Germinal center (tissue), 1 donor: ENCODE data around the gene ARRDC1.
A peak's percentile ranks its signal among the peaks of the same experiment; 100 is the strongest.
"Not testable (repeated sequence)": the region's sequence is repeated elsewhere in the genome, so short reads cannot be mapped to it uniquely, and the experiment has no call there.

Experiments
- DNase-seq: peaks from one replicate; pipeline ENCODE4 v3.0.0; 2012; ENCODE audit warnings: mixed read lengths, low spot score

The ARRDC1 gene

DNA sequence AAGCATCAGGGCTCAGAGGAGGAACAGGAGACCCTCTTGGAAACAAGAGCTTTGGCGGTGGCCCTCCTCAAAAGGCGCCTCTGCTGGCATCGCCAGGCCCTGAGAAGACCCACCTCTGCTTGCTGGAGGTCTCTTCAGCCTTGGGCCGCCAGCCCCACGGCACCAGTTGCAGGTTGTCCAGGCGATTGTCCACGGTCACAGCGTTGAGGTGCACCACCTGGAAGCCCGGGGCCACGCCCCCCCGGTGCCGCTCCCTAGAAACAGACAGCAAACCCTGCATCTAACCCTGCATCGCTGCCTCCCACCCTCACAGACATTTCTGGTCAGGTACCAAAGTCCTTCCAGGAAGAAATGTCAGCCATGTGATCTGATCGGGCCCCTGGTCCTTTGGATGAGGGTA is 18.6 kb upstream of the ARRDC1 start:
- no peak for DNase-seq

- DNase-seq = no peak
Observed at GRCh38 chr9:137588311-137588710, 17.2 kb upstream of the ARRDC1 start.

DNA sequence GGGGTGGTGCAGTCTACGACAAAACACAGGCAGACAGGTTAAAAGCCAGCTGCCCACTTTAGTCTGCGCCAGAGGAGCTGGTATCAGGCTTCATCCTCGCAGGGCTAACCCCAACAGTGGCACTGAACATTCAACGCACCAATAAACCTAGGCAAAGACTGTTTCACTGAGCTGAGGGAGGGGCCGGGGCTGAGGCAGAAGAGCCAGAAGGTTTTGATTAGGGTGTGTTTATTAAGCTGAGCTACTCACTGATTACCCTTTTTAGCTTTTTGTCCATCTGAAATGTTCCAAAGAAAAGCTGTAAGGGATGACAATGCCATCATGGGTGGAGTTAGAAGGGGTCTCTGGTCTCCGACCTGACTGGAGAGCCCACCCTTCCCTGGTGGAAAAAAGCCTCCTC is 16.6 kb upstream of the ARRDC1 start:
- DNase-seq = no peak

DNA sequence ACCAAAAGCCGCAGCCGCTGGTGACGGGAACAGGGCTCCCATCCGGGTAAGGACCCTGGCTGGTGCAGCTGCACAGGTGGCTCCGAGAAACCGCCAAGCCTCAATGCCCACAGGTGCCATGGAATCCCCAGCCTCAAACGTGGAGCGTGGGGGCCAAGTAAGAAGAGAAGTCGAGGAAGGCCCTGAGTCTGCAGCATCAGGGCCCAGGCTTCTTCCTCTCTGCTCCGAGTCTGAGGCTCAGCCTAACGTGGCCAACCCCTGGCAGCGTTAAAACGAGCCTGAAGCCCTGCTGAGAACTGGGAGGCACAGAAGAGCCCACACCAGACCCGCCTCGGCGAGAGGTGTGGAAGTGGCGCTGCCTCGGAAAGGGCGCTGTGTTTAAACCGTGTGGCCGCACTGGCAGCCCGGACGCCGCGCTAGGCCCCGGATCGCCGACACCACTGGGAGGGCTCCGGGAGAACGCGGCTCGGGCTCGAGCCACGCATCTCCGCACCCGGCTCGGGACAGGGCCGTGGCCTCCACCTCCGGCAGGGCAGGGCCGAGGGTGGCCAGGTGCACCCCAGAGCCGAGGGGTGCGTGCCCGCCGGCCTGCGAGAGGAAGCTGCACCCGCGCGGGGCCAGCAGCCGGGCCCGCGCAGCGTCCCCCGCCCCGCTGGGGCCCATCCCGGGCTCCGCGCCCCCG is 15.9 kb upstream of the ARRDC1 start:
- DNase-seq = no peak

GRCh38 chr9:137590123-137590468 is 15.4 kb upstream of the ARRDC1 start:
- no peak for DNase-seq

DNA sequence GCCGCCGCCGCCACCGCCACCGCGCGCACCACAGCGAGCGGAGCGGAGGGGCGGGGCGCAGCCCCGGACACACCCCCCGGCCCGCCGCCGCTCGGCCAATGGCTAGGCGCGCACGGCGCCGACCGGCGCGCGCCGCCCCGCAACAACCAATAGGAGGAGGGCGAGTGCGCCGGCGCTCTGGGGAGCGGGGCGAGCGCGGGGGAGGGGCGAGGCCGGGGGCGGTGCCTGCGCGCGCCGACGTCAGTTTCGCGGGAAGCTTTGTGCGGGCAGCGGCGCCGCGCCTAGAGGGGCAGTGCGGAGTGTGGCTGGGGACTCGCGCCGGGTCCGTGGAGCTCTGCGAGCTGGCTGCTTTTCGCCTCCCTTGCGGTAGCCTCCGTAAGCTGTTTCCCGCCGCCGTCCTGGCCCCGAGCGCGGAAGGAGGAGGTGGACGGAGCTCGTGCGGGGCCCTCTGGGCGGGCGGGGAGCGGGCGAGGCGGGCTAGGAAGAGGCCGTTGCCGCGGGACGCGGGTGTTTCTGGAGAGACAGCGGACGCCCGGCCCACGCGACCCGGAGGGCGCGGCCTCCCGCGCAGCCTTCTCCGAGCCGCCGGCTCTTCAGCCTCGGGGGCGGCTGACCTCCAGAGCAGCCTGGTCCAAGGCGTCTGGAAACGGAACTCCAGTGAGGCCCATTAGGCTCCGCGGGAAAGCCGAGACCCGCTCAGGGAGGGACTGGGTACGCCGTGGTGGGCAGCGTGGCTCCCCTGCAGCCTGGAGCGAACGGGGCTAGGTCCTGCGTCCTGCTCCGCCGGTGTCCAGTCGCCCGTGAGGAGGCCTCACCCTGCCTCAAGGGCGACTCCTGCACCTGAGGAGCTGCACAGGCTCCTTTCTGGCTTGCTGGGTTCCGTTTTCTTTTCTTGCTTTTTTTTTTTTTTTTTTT is 14.8 kb upstream of the ARRDC1 start, which contains the start of gene ZMYND19:
Gene ZMYND19, minus strand, starts transcription at position 44 of the 915 bp plus-strand sequence. CDS start 249 bp downstream, outside the sequence.
- DNase-seq = peak; percentile 100

GRCh38 chr9:137592767-137593166 is 12.7 kb upstream of the ARRDC1 start:
- no peak for DNase-seq

DNA sequence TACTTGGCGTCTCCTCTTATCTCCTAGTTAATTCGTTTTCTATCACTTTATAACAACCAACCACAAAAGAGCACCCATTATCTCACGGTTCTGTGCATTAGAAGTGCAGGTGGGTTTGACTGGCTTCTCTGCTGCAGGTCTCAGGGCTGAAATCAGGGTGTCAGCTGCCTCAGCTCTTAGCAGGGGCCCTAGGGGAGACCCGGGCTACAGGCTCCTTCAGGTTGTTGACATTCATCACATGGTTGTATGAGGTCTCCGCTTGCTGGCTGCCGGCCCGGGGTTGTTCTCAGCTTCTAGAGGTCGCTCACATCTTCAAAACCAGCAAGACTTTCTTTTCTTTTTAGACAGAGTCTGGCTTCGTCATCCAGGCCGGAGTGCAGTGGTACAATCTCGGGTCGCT is 12.3 kb upstream of the ARRDC1 start:
- DNase-seq = no peak

GRCh38 chr9:137596577-137596976 is 8.9 kb upstream of the ARRDC1 start:
- DNase-seq = not testable (repeated sequence)

DNA sequence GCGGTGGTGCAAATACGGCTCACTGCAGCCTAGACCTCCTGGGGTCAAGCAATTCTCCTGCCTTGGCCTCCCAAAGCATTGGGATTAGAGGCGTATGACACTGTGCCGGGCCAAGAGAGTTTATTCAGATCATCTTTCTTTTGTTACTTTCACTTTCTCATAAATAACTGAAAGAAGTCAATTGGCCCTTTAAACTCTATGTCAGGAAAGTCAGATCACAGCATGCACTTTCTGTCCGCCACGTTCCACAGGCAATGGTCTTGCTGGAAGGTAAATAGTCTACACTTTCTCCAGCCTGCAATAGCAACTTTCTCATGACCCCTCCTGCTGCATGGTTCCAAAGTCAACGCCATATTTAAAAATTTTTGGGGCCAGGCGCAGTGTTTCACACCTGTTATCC is 6.5 kb upstream of the ARRDC1 start:
- DNase-seq = no peak

DNA sequence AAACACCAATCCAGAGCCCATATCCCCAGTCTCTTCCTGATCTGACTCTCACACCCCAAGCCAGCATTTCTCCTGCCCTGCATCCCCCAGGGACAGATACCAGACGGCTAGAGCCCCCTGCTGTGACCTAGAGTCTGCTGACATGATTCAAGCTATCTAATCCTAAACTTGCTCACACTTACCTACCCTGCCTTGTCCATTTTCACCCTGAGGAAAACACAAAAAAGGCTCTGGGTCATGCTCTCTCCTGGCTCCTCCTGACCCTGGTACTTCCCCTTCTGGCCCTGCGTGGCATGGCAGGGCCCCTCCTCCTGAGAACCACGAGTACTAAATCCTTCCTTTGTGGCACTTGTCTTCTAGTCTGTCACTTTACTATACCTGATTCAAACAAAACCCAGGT is 2.8 kb upstream of the ARRDC1 start:
- DNase-seq = no peak

- DNase-seq = no peak
Observed at GRCh38 chr9:137603879-137604278, 1.6 kb upstream of the ARRDC1 start.

DNA sequence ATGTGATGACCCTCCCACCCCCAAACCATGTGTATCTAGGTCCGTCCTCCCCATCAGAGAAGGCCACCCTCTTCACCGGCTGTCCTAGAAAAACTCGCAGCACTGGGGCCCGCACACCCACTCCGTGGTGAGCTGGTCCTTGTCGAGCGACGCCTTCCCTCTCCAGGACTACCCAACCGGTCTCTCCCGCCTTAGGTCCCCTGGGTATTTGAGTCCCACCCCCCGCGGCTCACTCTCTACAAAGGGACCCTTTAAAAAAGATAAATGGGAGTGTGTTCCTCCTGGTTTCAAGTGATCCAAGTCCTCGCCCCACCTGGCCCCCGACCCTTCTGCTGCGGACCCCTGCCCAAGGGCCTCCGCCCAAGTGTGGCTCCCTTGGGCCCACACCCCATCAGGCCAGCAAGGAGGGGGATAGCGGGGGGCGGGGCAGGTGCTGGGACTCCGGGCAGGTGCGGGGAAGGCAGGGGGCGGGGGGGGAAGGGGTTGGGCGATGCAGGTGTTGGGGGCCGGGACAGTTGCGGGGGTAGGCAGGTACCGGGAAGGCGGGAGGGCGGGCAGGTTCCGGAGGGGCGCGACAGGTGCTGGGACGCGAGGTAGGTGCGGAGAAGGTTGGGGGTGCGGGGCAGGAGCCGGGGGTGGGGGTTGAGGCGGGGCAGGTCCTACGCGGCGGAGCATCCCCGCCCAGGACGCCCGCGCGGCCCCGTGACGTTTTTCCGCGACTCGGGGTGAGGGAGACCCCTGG is 970 bp upstream of the ARRDC1 start:
- no peak for DNase-seq

DNA sequence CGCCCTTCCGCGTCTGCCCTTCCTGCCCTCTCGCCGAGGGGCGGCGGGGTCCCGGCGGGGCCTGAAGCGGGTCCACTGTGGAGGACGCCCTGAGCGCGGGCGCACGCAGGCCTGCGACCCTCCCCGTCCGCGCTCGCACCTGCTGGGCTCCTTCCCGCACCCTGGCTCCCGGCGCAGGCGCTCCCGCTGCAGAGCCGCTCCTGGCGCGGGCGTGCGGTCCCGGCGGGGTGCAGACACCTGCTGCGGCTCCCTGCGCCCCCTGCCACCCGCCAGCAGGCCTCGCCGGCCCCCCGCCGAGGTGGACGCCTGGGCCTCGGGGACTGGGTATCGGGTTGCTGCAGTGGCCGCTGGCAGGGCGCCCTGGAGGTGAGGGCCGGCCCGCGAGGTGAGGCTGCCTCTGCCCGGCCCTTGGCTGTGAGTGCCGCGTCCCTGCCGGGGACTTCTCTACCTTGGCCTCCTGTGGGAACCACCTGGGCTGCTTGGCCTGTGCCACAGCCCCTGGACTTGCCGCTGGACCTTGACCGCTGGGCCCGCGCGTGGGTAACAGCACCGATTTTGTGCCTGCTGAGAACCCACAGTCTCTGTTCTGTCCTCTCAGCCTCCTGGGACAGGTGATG is 627 bp downstream of the ARRDC1 start:
- no peak for DNase-seq

DNA sequence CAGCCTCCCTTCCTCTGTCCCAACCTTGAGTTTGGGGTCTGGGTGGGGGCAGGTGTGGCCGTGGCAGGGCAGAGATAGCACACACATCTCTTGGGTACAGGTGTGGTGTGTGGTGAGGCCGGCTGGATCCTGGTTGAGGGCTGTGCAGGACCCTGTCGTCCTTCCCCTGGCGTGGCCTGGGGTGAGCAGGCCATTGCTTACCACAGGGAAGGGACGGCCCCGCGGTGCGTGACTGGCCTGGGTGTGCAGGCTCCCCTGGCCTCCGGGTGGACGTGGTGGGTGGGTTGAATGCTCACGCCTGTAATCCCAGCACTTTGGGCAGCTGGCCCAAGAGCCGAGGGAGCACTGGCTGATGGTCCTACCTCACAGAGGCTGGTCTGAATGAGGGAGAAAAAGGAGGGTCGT is 1.2 kb downstream of the ARRDC1 start:
- no peak for DNase-seq

GRCh38 chr9:137607141-137607857 is 1.8 kb downstream of the ARRDC1 start:
- no peak for DNase-seq

GRCh38 chr9:137610944-137611343 is 5.5 kb downstream of the ARRDC1 start:
- no peak for DNase-seq

DNA sequence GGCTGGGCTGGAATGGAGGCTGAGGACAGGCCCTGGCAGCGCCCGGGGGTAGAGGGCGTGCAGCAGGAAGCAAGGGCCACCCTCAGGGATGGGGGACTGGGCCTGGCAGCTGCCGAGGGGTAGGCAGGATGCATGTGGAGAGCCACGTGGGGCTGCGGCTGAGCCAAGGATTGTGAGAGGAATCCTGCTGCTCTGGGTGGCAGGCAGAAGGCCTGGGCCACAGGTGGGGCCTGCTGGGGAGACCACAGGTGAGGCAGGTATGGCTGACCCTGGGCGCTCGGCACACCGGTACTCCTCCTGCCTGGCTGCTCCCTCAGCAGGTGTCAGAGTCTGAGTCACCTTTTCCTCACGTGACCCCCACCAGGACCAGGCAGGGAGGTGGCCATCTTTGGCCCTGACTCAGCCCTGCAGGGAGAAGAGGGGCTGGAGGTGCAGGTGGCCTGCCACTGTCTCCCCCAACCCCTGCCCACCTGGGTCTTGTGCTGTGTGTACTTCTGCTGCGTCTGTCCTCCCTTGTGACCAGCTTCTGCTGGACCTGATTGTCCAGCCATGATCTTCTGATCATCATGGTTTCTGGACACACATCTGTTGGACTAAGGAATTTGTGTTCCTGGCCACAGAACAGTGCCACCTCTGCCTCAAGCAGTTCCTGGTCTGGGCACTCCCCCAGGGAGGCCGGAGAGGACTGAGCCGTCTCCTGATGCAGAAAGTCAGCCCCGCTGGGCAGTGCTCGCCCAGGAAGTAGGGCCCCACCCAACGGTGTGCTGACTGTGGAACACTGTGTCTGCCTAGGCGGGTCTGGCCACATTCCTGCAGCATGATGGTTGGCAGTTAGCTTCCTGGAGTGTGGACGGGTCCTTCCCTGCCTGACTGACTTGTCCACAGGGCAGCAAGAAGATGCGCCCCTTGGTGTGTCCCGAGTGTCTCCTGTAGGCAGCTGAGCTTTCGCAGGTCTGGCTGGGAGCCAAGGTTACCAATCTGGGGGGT is 6.4 kb downstream of the ARRDC1 start:
- DNase-seq = no peak

GRCh38 chr9:137612741-137613142 is 7.3 kb downstream of the ARRDC1 start:
- no peak for DNase-seq

GRCh38 chr9:137613259-137613658 is 7.8 kb downstream of the ARRDC1 start:
- no peak for DNase-seq
